GM18499 (cell line): ENCODE results near the gene GRK1.

Experiments used
- ATAC-seq: cut with Tn5 transposase; IDR thresholded peaks from one replicate; pipeline ENCODE4 v1.9.1; 2021; ENCODE audit warnings: moderate number of reproducible peaks; ENCODE audit not compliant: insufficient read depth, unreplicated experiment

The GRK1 gene

GRCh38 chr13:113768018-113768905 lies 101.2 kb downstream of the GRK1 start:
- no peak for ATAC-seq

- ATAC-seq = no peak
These were observed 102.1 kb downstream of the GRK1 start for GRCh38 chr13:113769106-113769505.

GRCh38 chr13:113769881-113770280 lies 102.9 kb downstream of the GRK1 start:
- no peak for ATAC-seq

- ATAC-seq = no peak
These were observed 103.4 kb downstream of the GRK1 start for GRCh38 chr13:113770441-113770840.

GRCh38 chr13:113770937-113771336 lies 103.9 kb downstream of the GRK1 start:
- no peak for ATAC-seq

GRCh38 chr13:113771709-113772331 lies 104.8 kb downstream of the GRK1 start:
- ATAC-seq = no peak

GRCh38 chr13:113774177-113775107 lies 107.4 kb downstream of the GRK1 start:
- ATAC-seq = no peak

- no peak for ATAC-seq
These were observed 108.6 kb downstream of the GRK1 start for GRCh38 chr13:113775451-113776145.

- ATAC-seq = no peak
These were observed 109.5 kb downstream of the GRK1 start for GRCh38 chr13:113776231-113777125.

GRCh38 chr13:113777311-113778260 lies 110.6 kb downstream of the GRK1 start:
- ATAC-seq = no peak

- no peak for ATAC-seq
These were observed 114.6 kb downstream of the GRK1 start for GRCh38 chr13:113781571-113781970.

GRCh38 chr13:113782472-113782871 lies 115.5 kb downstream of the GRK1 start:
- ATAC-seq = no peak

GRCh38 chr13:113783200-113783881 lies 116.3 kb downstream of the GRK1 start:
- ATAC-seq = no peak

GRCh38 chr13:113783966-113784644 lies 117.1 kb downstream of the GRK1 start:
- no peak for ATAC-seq

GRCh38 chr13:113784645-113785024 lies 117.6 kb downstream of the GRK1 start:
- ATAC-seq = no peak

- no peak for ATAC-seq
These were observed 118.3 kb downstream of the GRK1 start for GRCh38 chr13:113785051-113786010.
